ENCODE measurements around the gene HS1BP3.

HS1BP3 gene

GRCh38 chr2:20596973-20597859 is 53.7 kb downstream of the HS1BP3 start:
- no peak for DNase-seq

GRCh38 chr2:20596193-20596972 is 54.5 kb downstream of the HS1BP3 start:
- no peak for DNase-seq

DNA sequence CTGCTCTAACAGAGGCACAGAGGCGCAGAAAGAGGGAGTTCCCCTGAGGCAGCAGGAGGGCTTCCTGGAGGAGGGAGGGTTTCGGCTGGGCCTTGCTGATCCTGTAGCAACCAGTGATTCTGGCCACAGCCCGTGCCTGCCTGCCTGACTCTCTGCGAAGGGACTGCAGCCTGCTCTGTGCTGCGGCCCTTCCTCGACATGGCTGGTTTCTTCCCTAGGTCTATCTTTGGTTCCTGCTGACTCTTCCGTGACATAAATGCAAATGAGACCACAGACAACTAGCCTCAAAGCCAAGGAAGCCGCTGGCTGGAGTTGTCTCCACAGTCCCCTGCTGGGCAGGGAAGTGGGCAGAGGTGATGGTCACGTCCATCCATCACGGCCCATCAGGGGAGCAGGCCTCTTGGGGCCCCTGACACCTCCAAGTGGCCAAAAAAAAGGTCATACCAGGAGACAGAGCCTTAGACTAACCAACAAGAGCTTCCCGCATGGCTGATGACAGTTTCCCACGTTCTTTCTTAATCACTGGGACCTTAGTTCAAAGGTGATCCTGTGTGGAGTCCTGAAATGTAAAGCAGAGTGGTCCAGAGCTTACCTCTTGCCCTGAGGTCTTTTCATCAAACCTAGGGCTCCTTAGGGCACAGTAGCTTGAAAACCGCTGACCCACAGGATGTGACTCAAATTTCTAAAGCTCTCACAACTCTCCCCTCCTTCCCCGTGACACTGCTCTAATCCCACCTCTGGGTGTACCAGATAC is 55.3 kb downstream of the HS1BP3 start:
- DNase-seq: no peak

DNA sequence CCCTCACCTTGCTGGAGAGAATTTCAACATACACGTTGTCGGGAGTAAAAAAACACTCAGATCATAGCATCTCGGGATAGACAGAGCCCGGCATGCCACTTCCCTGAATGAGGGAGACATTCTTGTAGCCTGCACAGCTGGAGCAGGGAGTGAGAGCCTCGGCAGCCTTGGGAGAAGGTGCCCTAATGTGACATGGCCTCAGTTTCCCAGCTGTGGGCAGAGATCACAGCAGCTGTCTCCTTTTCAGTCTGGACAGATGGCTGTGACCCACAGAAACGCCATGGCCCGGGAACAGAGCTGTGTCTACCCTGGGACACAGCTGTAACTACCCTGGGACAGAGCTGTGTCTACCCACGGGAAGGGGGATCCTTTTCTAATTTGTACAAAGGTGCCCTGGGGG is 55.9 kb downstream of the HS1BP3 start:
- DNase-seq: no peak

GRCh38 chr2:20594048-20594750 is 56.7 kb downstream of the HS1BP3 start:
- DNase-seq: no peak

GRCh38 chr2:20593072-20594034 is 57.5 kb downstream of the HS1BP3 start:
- no peak for DNase-seq

DNA sequence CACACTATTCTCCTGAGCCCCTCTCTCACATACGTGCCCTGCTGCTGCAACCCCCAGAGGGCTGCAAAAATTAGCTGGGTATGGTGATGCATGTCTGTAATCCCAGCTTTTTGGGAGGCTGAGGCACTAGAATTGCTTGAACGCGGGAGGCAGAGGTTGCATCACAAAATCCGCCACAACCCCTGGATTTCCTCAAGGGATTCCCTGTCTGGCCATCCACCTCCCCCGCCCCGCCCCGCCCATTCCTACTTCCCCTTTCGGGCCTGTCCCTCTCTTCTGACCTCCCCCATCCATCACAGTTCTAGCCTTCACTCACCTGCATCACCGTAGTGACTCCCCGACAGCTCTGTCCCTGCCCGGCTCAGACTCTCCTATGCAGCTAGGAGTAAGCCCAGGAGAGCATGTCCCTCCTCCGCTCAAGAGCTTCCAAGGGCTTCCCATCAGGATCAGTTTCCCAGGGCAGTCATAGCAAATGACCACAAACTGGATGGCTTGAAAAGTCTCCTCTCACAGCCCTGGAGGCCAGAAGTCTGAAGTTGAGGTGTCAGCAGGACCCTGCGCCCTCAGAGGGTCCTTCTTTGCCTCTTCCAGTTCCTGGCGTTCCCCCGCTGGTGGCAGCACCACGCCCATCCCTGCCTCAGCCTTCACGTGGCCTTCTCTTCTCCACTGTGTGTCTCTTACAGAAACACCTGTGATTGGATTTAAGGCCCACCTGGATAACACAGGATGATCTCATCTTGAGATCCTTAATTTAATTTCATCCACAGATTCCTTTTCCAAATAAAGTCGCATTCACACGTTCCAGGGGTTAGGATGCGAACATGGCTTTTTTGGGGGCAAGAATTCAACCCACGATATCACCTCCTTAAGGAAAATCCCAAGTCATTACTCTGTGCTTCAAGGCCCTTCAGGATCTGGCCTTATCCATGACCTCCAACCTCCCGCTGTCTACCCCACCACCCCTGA is 58.5 kb downstream of the HS1BP3 start:
- DNase-seq: no peak

GRCh38 chr2:20590704-20591515 is 60.0 kb downstream of the HS1BP3 start:
- no peak for DNase-seq

DNA sequence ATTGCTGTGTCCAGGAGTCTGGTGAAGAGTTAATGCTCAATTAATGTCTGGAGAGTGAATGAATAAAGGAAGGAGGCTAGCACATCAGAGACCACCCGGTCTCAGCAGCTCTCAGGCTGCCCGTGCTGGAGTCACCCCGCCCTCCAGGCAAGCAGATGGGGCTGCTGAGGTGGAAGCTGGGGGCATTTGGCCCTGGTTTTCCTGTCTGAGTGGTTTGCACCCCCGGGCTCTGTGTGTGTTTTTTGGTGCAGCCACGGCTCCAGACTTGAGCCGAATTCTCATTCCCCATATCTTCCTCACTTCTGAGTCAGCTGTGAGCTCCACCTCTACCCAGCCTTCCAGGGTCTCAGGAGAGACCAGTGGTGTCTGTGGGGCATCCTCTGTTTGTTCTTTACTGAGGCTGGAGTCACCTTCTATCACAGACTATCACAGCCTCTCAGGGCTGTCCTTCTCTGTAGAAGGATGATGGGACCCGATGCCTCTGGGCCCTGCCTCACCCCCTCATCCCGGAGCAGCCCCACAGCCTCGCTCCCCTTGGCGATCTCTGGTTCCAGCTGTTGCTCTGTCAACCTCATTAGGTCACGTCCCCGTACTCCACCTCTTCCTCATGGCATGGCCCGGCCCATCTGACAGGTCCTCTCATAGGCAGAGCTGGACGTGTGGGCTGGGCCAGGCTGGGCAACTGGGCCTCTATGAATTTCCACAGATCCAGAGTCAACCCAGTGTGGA is 60.8 kb downstream of the HS1BP3 start:
- no peak for DNase-seq

GRCh38 chr2:20588918-20589871 is 61.7 kb downstream of the HS1BP3 start:
- no peak for DNase-seq

- no peak for DNase-seq
These were observed 64.9 kb downstream of the HS1BP3 start for GRCh38 chr2:20585710-20586594.

DNA sequence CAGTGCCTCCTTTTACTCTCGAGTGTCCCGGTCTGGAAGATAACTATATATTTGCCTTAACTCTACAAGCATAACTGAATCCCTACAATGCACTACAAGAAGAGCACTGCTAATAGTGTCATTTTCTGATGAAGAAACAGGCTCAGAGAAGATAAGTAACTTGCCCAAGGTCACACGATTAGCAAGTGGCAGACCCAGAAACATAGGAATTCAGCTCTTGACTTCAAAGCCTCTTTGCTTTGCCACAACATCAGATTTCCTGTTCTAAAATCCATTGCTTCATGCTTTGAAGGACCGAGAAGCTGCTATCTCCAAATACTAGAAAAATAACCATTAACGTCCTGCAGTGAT is 65.6 kb downstream of the HS1BP3 start:
- DNase-seq: no peak

- DNase-seq: no peak
These were observed 66.2 kb downstream of the HS1BP3 start for GRCh38 chr2:20584399-20585358.

DNA sequence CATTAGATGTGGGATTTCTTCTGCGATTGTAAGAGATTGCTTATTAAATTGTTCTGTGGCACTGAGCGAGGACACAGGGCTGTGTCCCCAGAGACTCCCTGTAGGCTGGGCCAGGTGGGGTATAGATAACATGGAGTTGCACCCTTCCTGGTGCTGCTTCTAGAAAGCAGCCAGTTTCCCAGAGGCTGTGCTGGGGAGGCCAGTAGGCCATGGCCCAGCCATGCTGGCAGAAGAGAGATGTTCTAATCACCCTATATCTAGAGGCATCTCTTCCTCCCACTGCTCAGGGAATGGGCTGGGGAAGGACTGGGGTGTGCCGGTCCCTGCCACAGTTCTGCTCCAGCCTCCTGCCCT is 66.9 kb downstream of the HS1BP3 start:
- no peak for DNase-seq

GRCh38 chr2:20583425-20583881 is 67.4 kb downstream of the HS1BP3 start:
- no peak for DNase-seq

All from stimulated activated CD4-positive, alpha-beta T cell treated with anti-CD3 and anti-CD28 coated beads, Interleukin-12 subunit alpha, Interleukin-12 subunit beta, amount 100 ng/mL, for 4 hours (primary cell).